Measurements from ENCODE around the gene CSMD2. TPM values are rescaled to one million over a fixed set of nuclear protein-coding genes. Genes with fewer than 3 reads are reported as not detected.

Gene CSMD2
- total RNA-seq, 6 experiments from 2014 or later = under 0.01 to 0.19 (median 0.09) TPM; not detected in 1

DNA sequence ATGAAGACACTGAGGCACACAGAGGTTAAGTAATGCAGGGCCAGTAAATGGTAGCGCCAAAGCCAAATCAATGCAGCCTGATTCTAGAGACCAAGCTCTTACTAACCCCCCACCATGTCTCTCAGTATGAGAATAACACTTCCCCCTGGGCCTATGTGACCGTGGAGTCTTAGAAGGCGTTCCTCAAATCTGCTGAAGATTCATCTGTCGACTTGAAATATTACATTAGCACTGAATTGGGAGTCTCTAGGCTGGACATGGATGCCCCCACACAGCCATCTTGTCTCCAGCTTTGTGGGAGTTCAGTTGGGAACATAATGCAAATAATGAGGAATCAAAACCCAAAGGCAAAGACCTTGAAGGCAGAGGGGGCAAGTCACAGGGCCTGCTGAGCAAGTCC lies 419.1 kb downstream of the CSMD2 start:
- no peak for TF ChIP-seq POLR2A (IDR thresholded peaks at IDR 0.05)
- TF ChIP-seq CTCF (IDR thresholded peaks at IDR 0.05) = no peak
- H3K27ac ChIP-seq = no peak overlapping the region
- intact Hi-C loops (cut with DNase I) = no loop called here
- no peak overlapping the region for H3K4me3 ChIP-seq
- no peaks in the 10 kb centered on the region for H3K36me3 ChIP-seq
- no peaks in the 10 kb centered on the region for H3K9me3 ChIP-seq
- ATAC-seq (no peak), DNase-seq (no peak)
- 75% methylated on average over 4 of the region's 4 CpGs for WGBS (ENCODE audit: insufficient coverage, low coverage, low lambda C conversion rate, missing lambda C conversion rate)
- no peaks in the 10 kb centered on the region for H3K4me1 ChIP-seq
- H3K27me3 ChIP-seq = no peaks in the 10 kb centered on the region

DNA sequence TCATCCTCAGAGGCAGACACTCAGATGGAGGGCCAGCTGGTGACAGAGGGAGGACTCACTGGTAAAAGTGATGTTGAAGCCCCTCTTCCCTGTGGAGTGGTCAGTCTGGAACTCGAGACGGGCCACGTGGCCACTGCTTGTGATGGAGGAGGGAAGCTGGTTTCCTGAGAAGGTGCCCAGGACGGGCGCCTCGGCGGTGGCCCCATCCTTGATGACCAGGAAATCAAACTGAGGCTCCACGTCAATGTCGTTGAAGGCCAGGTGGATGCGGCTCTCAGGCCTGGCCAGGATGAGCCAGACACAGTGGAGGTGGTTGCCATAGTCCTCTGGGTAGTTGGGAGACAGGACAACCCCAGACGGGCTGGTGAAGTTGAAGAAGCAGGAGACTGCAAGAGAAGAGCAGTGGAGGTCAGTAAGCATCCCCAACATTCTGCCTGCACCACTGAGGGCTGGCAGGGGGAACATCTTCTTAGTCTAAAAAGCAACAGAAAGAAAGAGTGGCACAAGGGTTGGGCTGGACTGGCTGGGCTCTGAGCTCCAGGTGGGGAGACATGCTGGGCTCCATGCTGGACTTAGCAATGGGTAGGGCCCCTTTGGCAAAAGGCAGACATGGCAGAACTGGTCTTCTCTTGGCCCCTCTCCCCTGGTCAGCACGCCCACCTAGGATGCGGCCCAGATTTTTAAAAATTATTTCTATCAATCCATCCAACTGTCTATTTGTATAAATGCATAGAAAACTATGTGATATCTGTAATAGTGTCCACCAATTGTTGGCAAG lies 421.6 kb downstream of the CSMD2 start:
- Histone ChIP-seq H3K27ac (no peak overlapping the region), H3K9me3 (no peaks in the 10 kb centered on the region), H3K27me3 (no peaks in the 10 kb centered on the region), H3K36me3 (no peaks in the 10 kb centered on the region), H3K4me3 (no peak overlapping the region), H3K4me1 (no peaks in the 10 kb centered on the region)
- intact Hi-C loops (cut with DNase I) = no loop called here
- WGBS (ENCODE audit: insufficient coverage, low coverage, low lambda C conversion rate, missing lambda C conversion rate) = 55% methylated on average over 8 of the region's 13 CpGs
- ATAC-seq = no peak
- DNase-seq = no peak
- TF ChIP-seq POLR2A (IDR thresholded peaks at IDR 0.05) (no peak), CTCF (IDR thresholded peaks at IDR 0.05) (no peak)

GRCh38 chr1:33742663-33743062 lies 422.4 kb downstream of the CSMD2 start:
- WGBS (ENCODE audit: insufficient coverage, low coverage, low lambda C conversion rate, missing lambda C conversion rate) = 93% methylated on average over 3 of the region's 3 CpGs
- ATAC-seq = no peak
- TF ChIP-seq POLR2A (IDR thresholded peaks at IDR 0.05) = no peak
- TF ChIP-seq CTCF (IDR thresholded peaks at IDR 0.05) = no peak
- no peak for DNase-seq
- intact Hi-C loops (cut with DNase I) = no loop called here
- Histone ChIP-seq H3K4me3 (no peak overlapping the region), H3K4me1 (no peaks in the 10 kb centered on the region), H3K27ac (no peak overlapping the region), H3K27me3 (no peaks in the 10 kb centered on the region), H3K36me3 (no peaks in the 10 kb centered on the region), H3K9me3 (no peaks in the 10 kb centered on the region)

DNA sequence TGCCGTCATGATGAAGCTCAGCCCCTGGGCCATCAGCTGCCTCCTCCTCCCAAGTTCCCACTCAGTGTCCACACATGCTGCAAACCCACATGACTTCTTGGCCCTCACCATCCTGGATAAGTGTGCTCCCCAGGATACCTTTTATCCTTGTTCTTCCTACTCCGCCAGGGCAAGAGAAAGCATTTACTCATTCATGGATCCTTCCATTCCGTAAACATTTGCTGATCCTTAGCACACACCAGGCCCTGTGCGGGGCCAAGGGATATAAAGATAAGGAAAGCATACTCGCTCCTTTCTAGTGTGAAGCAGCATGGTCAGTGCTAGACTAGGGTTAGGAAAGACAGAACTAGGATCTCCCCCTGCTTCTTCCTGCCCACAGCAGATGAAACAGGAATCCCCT lies 423.3 kb downstream of the CSMD2 start:
- no peaks in the 10 kb centered on the region for H3K36me3 ChIP-seq
- intact Hi-C loops (cut with DNase I) = no loop called here
- ATAC-seq = no peak
- no peaks in the 10 kb centered on the region for H3K27me3 ChIP-seq
- H3K4me3 ChIP-seq = no peak overlapping the region
- no peaks in the 10 kb centered on the region for H3K4me1 ChIP-seq
- 39% methylated on average over 4 of the region's 5 CpGs for WGBS (ENCODE audit: insufficient coverage, low coverage, low lambda C conversion rate, missing lambda C conversion rate)
- H3K27ac ChIP-seq = no peak overlapping the region
- DNase-seq = no peak
- H3K9me3 ChIP-seq = no peaks in the 10 kb centered on the region
- no peak for TF ChIP-seq CTCF (IDR thresholded peaks at IDR 0.05)
- TF ChIP-seq POLR2A (IDR thresholded peaks at IDR 0.05) = no peak
